A549 treated with CORT108297 at 1 μM for 4 hours (cell line): Measurements from ENCODE around the gene SCMH1. TPM values are rescaled to one million over a fixed set of nuclear protein-coding genes. Genes with fewer than 3 reads are reported as not detected.

Experiments used
- total RNA-seq: library from RNA; stranded (reverse); fragments of 200-300 nt; extraction: Qiagen RNA extraction; gene quantifications from 5 replicates; pipeline ENCODE4 v1.2.3, GENCODE V29; 2022

The SCMH1 gene
- 10.1 to 13.3 TPM (median 11.8 TPM) in 5 replicates for total RNA-seq

GRCh38 chr1:41241749-41242341, at the start of gene SCMH1:
SCMH1 (minus strand) TSS chr1:41242306; CDS start chr1:41186133, 56,173 bp downstream.

DNA sequence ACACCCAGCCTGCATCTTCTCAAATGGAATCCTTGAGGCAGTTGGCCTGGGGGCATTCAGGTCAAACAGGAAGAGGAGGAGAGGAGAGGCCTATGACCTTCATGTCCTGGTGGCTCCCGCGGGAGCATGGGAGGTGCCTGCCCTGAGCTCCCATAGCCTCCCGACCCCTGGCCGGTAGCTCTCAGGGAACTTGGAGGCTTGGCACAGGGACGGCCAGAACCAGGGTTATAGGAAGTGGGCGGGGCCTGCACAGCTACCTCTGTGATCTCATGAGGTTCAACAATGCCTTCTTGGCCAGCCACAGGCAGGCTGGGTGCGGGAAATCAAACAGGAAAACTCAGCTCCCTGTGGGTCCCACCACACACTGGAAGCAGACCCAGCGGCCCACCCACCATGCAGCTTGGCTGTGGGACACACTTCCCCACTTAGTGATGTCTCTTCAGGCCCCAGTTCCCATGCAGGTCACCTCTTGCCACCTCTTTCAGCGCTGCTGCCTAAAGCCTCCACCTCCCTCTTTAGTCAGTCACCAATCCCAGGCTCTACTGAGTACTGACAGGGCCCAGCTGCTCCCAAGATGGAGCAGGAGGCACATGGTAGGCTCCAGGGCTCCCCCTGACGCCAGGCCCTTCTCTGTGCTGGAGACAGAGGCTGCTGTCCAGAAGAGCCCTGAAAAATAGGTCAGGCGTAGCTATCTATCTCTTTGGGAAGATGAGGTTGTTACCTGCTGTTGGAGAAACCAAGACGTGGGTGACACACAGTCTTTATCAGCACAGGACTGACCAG, 220.4 kb downstream of the SCMH1 start, which contains the start of gene SLFNL1:
Gene SLFNL1, minus strand, starts transcription at position 200 of the 783 bp plus-strand sequence. CDS start 1,065 bp downstream, outside the sequence.

GRCh38 chr1:40979241-40980067, 262.7 kb downstream of the SCMH1 start, which contains the start of gene CTPS1:
CTPS1 (plus strand) TSS chr1:40979696; CDS start chr1:40983291, 3,595 bp downstream.

Other genes starting within 250 kb of the SCMH1 start
- 0.02 to 0.09 TPM (median 0.05 TPM) in 4 of 5 replicates, not detected in the other for gene SLFNL1, start 220.6 kb downstream of the SCMH1 start, total RNA-seq
- gene FOXO6, start 119.1 kb upstream of the SCMH1 start, total RNA-seq, result 0.43 to 0.71 TPM (median 0.62 TPM) in 5 replicates
- 6.9 to 11.0 TPM (median 10.3 TPM) in 5 replicates for gene EDN2, start 242.4 kb upstream of the SCMH1 start, total RNA-seq